NOMO-1 (cell line): ENCODE results near the gene SHANK1.
"Not testable (repeated sequence)": the region's sequence is repeated elsewhere in the genome, so short reads cannot be mapped to it uniquely, and the experiment has no call there.

Experiments
- DNase-seq, 2 experiments: peaks; one replicate each; lab custom pipeline; 2025; ENCODE audit not compliant: unreplicated experiment in 2 of 2; lab: John Stamatoyannopoulos, UW

The SHANK1 gene

GRCh38 chr19:50644315-50644915 lies 75.2 kb downstream of the SHANK1 start:
- DNase-seq = no peak

GRCh38 chr19:50640368-50640767 lies 79.2 kb downstream of the SHANK1 start:
- no peak for DNase-seq

DNA sequence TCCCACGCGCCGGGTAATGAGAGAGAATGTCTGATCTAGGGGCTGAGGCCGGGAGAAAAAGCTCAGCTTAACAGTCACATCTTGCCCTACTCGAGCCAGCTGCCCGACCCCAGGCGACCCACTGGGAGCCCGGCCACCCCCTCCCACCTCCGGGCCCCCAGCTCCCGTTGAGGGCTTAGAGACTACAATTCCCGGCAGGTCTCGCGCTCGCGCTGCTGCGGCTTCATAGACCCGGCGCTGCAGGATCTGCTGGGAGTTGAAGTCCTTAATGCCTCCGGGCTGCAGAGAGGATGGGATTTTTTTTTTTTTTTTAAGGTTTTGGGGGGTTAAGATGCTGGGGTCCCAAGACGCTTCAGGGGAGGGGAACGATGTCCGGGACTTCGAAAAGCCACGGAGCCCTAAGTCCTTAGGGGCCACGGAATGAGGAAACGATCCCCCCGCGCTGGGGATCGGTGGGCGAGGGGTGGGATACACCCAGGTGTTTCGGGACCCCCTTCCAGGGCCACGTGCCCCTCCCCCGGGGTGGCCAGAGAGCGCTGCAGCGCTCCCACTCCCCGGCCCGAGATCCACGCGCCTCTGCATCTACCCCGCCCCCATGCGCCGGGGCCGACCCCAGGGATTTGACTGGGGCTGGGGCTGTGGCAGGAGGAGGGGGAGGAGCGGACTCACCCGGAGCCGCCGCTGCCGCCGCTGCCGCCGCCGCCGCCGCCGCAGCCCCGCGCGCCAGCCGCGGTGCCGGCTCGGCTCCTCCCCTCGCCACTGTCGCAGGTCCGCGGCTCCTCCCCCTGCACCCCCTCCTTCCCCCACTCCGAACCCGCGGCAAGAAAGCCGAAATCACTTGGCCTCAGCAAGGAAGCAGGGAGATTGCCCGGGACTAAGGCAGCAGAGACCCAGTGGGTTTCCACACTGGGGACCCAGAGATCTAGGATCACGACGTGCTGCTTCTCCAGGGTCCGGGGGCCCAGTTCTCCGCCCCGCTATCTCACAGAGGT lies 80.2 kb downstream of the SHANK1 start, which contains the start of gene SYT3:
Gene SYT3, minus strand, starts transcription at position 761 of the 992 bp plus-strand sequence. CDS start 2,470 bp downstream, outside the sequence.
- peak; percentile 38 to 71 for DNase-seq

- no peak for DNase-seq
Observed at GRCh38 chr19:50638600-50638999, 81.0 kb downstream of the SHANK1 start.

DNA sequence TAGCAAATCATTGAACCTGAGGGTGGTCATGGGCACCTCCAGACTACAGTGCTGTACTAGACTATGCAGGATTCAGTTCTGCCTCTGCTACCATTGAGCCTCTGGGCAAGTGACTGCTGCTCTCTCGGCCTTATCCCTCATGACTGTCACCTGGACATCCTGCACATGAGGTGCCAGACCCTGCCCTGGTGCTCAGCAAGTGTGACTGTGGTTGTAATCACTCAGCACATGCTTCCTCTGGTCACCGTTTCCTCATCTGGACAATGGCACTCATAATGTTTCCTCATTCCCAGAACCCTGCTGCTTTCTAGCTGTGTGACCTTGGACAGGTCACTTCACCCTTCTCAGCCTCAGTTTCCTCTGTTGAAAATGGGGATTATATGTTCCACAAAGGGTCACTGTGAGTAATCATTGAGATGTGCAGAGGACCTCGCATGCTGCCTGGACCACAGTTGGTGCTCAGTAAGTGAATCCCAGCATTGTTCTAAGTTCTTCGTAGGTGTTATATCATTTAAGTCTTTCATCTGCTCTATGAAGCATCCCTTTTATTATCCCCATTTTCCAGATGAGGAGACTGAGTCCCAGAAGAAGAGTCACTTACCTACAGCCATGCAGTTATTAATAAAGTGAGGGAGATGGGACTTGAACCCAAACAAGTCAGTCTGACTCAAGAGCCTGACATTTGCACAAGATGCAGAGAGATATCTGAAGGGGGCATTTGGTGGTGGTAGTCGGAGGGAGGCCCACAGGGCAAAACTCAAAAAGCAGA lies 83.1 kb downstream of the SHANK1 start:
- no peak for DNase-seq

- DNase-seq = no peak
Observed at GRCh38 chr19:50633973-50634372, 85.6 kb downstream of the SHANK1 start.

GRCh38 chr19:50633359-50633758 lies 86.2 kb downstream of the SHANK1 start:
- no peak for DNase-seq

DNA sequence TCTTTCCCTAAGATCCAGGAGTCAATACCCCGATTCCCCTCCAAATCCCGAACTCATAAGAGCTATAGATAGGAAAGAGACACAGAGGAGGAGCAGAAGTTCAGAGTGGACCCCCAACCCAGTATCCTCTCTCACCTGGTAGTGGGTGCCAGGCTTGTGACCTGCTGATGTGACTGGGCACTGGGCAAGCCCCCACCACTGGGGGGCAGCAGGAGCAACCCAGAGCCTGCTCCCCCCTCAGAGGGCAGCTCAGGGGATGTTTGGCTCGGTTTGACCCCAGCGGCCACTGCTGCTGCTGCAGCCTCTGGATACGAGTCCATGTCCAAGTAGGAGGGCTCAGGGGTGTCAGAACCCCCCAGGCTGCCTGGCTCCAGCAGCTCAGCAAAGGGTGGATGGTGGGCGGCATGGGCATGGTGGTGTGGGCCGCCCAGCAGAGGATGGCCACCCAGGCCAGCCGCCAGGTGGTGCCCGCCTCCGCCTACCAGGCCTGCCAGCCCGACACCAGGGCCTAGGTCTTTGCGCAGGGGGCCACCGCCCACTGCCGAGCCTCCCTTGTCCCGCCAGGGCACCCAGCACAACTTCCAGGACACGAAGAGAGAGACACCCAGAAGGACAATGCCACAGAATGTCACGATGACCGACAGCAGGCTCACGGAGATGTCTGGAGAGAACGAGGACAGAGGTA lies 87.3 kb downstream of the SHANK1 start:
- DNase-seq = no peak

DNA sequence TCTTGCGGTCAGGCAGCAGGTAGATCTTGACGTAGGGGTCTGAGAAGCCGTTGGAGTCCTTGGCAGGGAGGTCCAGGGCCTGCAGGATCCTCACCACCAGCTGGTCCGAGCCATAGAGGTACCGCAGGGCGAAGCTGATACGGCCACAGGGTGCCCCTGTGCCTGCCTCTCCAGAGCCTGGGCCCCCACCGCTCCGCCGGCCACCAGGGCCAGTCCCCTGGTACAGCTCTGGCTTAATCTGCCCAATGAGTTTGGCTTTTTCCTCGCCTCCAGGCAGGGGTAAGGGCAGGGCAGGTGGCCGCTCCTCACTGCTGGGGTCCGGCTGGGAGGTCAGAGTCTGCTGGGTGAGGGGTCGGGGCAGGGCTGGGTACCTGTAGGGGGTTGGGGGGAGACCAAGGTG lies 89.8 kb downstream of the SHANK1 start:
- DNase-seq = no peak

GRCh38 chr19:50629194-50629593 lies 90.4 kb downstream of the SHANK1 start:
- DNase-seq = no peak

DNA sequence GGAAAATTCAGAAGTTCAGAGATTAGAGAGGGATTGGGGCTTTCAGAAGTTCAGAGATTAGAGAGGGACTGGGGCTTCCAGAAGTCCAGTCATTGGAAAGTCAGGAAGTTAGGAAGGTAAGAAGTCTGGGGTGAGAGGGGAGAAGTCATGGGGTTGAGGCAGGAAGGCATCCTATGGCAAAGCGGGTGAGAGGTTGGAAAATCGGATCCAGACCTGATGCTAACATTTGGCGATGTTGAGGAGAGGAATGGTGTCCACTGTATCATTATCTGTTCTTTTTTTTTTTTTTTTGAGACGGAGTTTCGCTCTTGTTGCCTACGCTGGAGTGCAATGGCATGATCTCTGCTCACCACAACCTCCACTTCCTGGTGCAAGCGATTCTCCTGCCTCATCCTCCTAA lies 91.1 kb downstream of the SHANK1 start:
- DNase-seq = no peak

DNA sequence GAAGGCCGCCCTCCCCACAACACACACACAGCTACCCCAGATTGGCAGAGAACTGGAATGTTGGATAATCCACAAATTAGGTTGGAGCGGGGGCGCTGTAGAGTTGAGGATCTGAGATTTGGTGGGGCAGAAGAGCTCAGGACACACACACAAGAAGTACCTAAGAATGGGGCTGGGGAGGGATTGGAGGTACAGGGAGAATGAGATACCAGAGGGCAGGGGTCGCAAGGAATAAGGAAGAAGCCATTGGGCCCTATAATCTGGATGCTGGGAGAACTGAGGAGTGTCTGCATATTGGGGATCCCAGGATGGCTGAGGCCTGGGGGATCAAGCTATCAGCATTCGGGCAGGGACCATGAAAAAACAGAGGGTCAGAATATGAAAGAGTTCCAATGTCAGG lies 91.5 kb downstream of the SHANK1 start:
- no peak for DNase-seq

- no peak for DNase-seq
Observed at GRCh38 chr19:50626795-50627194, 92.8 kb downstream of the SHANK1 start.

DNA sequence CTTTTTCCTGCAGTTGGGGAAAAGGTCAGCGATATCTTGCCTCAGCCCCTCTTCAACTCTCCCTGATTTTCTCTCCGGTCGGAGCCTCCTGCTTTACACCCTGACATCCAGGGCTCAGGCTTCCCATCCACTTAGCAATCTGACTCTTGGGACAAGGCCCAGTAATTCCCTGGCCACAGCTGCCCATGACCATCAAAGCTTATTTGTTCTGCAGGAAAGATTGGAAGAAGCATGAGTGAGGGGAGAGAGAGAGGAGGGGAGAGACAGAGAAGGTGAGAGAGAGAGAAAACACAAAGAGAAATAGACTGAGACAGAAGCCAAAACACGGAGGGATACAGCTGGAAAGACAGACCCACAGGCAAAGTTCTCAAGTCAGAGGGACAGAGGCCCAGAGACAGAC lies 93.6 kb downstream of the SHANK1 start:
- no peak for DNase-seq

DNA sequence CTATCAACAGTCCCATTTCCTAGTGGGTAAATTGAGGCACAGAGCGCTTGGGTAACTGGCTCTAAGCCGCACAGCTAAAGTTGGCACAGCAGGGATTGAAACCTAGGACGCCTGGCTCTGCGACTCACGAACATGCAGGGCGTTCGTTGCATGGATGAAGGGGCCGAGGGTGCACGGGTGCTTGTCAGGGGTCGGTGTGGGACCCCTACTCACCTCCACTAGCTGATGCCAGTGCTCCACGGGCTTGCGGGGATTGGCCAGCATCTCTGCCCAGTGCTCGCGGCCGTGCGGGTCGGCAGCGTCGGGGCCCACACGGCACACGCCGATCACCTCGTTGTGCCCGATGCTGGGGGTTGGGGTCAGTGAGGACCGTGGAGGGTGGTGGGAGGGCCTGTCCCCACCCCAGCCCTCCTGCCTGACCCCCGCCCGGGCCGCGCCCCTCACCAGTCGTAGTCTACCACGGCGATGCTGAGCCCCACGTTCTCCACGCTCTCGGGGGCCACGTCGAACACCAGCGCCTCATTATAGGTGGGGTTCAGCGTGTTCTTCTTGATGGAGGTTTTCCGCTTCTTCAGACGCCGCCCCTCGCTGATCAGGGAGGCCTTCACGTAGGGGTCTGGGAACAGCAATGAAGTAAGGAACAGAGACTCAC lies 94.5 kb downstream of the SHANK1 start:
- DNase-seq = no peak

GRCh38 chr19:50620394-50620906 lies 99.2 kb downstream of the SHANK1 start:
- DNase-seq = not testable (repeated sequence)

DNA sequence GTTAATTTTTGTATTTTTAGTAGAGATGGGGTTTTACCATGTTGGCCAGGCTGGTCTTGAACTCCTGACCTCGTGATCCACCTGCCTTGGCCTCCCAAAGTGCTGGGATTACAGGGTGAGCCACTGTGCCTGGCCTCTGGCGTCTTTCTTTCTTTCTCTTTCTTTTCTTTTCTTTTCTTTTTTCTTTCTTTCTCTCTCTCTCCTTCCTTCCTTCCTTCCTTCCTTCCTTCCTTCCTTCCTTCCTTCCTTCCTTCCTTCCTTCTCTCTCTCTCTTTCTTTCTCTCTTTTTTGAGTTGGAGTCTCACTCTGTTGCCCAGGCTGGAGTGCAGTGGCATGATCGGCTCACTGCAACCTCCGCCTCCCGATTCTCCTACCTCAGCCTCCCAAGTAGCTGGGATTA lies 100.4 kb downstream of the SHANK1 start:
- DNase-seq = not testable (repeated sequence)

- not testable (repeated sequence) for DNase-seq
Observed at GRCh38 chr19:50618379-50618778, 101.2 kb downstream of the SHANK1 start.

GRCh38 chr19:50612504-50613404 lies 106.8 kb downstream of the SHANK1 start:
- DNase-seq = peak in 1 of 2 experiments; percentile 64
